D721Med (cell line): Measurements from ENCODE around the gene PDCL3.

Source experiments
- DNase-seq: peaks from one replicate; pipeline ENCODE4 v3.0.0; 2011; ENCODE audit warnings: low spot score; ENCODE audit not compliant: insufficient read length
- FAIRE-seq: peaks from 2 replicates; lab custom pipeline; 2011; peaks lifted over from hg19 to GRCh38; lab: Jason Lieb, UNC
- CTCF ChIP-seq: IDR thresholded peaks from 2 replicates; pipeline ENCODE4 v1.5.1; 2012; ENCODE audit warnings: mild to moderate bottlenecking, control low read depth; ENCODE audit not compliant: insufficient read depth; ENCODE audit errors: missing control alignments

Gene PDCL3

GRCh38 chr2:100615886-100616285, 53.1 kb downstream of the PDCL3 start:
- no peak for TF ChIP-seq CTCF
- FAIRE-seq: no peak
- DNase-seq: no peak

- FAIRE-seq (no peak), DNase-seq (no peak)
- no peak for TF ChIP-seq CTCF
Observed at GRCh38 chr2:100616841-100617390, 54.1 kb downstream of the PDCL3 start.

GRCh38 chr2:100619951-100620350, 57.2 kb downstream of the PDCL3 start:
- DNase-seq (no peak), FAIRE-seq (no peak)
- TF ChIP-seq CTCF: no peak

GRCh38 chr2:100620481-100620880, 57.7 kb downstream of the PDCL3 start:
- FAIRE-seq (no peak), DNase-seq (no peak)
- no peak for TF ChIP-seq CTCF

- no peak for DNase-seq
- TF ChIP-seq CTCF: no peak
- FAIRE-seq: no peak
Observed at GRCh38 chr2:100621371-100621951, 58.7 kb downstream of the PDCL3 start.

- FAIRE-seq (no peak), DNase-seq (no peak)
- no peak for TF ChIP-seq CTCF
Observed at GRCh38 chr2:100623033-100623715, 60.4 kb downstream of the PDCL3 start.

- TF ChIP-seq CTCF: no peak
- FAIRE-seq: no peak
- no peak for DNase-seq
Observed at GRCh38 chr2:100623930-100624329, 61.1 kb downstream of the PDCL3 start.
